Stimulated activated CD4-positive, alpha-beta T cell treated with anti-CD3 and anti-CD28 coated beads, Interleukin-1b, Interleukin-23, amount 100 ng/mL, for 48 hours (primary cell): Measurements from ENCODE around the gene THRB.

Experiments
- DNase-seq: peaks from one replicate; pipeline ENCODE4 v3.0.0-alpha.2; 2020

Gene THRB

GRCh38 chr3:24510030-24510648 is 15.5 kb upstream of the THRB start:
- DNase-seq: no peak

- DNase-seq: no peak
Observed at GRCh38 chr3:24508423-24508839, 13.8 kb upstream of the THRB start.

- no peak for DNase-seq
Observed at GRCh38 chr3:24507776-24508422, 13.2 kb upstream of the THRB start.

GRCh38 chr3:24506966-24507775 is 12.5 kb upstream of the THRB start:
- DNase-seq: no peak

- no peak for DNase-seq
Observed at GRCh38 chr3:24505691-24506550, 11.3 kb upstream of the THRB start.

- DNase-seq: no peak
Observed at GRCh38 chr3:24504772-24505171, 10.1 kb upstream of the THRB start.

GRCh38 chr3:24503616-24504113 is 9.0 kb upstream of the THRB start:
- DNase-seq: no peak

GRCh38 chr3:24502690-24503089 is 8.0 kb upstream of the THRB start:
- DNase-seq: no peak

GRCh38 chr3:24500806-24501205 is 6.2 kb upstream of the THRB start:
- DNase-seq: no peak

- no peak for DNase-seq
Observed at GRCh38 chr3:24499991-24500390, 5.3 kb upstream of the THRB start.

- no peak for DNase-seq
Observed at GRCh38 chr3:24498796-24499195, 4.1 kb upstream of the THRB start.

GRCh38 chr3:24498391-24498790 is 3.7 kb upstream of the THRB start:
- DNase-seq: no peak

GRCh38 chr3:24497942-24498341 is 3.3 kb upstream of the THRB start:
- no peak for DNase-seq

GRCh38 chr3:24496529-24497482 is 2.2 kb upstream of the THRB start:
- DNase-seq: no peak

GRCh38 chr3:24495326-24495994 is 810 bp upstream of the THRB start:
- no peak for DNase-seq

GRCh38 chr3:24493746-24494617 is 668 bp downstream of the THRB start:
- DNase-seq: no peak

- DNase-seq: no peak
Observed at GRCh38 chr3:24492971-24493551, 1.6 kb downstream of the THRB start.

GRCh38 chr3:24490151-24490550 is 4.5 kb downstream of the THRB start:
- no peak for DNase-seq
